Measurements from ENCODE around the gene POLDIP3.

The POLDIP3 gene

DNA sequence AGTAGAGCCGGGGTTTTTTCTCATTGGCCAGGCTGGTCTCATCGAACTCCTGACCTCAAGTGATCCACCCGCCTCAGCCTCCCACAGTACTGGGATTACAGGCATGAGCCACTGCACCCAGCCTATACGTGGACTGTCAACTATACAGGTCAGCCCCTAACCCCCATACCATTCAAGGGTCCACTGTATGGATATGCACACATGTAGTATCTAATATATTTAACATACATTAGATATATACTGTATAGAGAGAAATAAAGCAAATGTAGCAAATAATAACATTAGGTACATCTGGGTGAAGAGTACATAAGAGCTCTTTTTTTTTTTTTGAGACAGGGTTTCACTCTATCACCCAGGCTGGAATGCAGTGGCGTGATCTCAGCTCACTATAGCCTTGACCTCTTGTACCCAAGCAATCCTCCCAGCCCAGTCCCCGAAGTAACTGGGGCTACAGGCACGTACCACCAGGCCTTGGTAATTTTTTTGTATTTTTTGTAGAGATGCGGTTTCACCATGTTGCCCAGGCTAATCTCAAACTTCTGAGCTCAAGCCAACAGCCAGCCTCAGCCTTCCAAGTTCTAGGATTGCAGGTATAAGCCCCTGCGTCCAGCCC lies 27.2 kb upstream of the POLDIP3 start:
- no peak for DNase-seq

DNA sequence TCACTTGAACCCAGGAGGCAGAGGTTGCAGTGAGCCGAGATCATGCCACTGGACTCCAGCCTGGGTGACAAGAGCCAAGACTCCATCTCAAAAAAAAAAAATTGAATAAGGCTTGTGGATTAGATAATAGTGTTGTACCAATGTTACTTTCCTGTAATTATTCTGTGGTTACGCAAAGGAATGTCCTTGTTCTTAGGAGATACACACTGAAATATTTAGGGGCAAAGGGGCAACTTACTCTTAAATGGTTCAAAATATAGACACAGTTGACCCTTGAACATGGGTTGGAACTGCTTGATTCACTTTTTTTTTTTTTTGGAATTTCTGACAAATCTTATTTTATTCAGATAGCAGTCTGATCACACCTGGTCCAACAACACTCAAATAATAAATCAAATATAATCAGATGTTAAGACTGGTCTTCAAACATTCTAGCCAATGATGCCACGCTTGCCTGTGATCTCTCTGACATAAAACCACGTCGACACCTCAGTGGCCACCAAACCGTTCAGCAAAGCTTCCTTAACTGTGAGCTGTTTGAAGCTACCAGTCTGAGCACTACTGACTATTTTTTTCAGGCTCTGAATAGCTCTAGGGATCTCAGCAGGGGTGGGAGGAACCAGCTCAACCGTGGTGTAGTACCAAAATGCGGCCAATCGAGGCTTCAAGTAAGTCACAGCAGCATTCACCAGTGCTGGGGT lies 25.0 kb upstream of the POLDIP3 start:
- no peak for DNase-seq

DNA sequence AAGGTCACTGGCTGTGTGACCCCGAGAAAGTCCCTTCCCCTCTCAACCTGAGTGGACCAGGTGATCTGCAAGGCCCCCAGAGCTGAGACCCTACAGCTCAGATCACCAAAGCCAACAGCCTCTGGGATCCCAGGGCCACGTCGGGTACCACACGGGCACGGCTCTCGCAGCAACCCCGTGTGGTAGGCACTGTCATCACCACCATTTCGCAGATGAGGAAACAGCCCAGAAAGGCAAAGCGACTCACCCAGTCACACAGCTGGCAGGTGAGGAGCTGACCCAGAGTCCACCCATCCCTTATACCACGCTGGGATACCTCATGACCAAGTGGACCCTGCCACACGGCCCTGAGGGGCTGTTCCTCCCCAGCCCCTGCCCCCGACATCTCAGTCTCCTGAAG lies 22.9 kb upstream of the POLDIP3 start:
- DNase-seq = no peak

DNA sequence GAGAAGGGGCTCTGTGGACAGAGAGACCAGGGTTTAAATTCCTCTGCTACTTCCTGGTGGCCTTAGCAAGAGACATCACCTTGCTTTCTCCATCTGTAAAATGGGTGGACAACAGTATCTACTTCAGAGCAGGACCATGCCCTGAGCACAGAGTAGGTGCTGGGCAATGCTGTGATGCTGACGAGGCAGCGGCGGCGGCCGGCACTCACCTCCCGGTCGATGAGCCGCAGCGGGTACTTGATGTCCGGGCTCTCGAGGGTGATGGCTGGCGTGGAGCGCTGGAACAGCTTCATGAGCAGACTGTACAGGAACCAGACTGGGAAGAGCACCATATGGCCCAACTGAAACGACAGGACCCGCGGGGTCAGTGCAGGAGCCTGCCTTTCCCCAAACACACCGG lies 21.8 kb upstream of the POLDIP3 start:
- DNase-seq = no peak

DNA sequence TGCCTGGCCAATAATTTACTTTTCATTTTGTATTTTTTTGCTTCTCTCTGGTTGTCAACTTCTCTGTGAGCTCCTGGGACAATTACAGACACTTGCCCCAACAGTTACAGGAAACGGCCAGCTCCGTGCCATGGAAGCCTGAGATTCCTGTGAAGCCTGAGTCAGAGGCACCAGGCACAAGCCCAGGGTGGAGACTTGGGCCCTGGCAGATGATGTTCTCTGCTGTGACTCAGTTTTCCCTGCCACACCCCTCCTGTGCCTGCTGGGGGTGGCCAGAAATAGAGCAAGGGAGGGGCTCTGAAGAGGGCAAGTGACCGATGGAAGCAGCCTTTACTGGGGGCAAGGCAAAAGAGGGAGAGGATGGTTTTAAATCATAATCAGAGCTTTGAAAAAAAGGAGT lies 20.8 kb upstream of the POLDIP3 start:
- no peak for DNase-seq

DNA sequence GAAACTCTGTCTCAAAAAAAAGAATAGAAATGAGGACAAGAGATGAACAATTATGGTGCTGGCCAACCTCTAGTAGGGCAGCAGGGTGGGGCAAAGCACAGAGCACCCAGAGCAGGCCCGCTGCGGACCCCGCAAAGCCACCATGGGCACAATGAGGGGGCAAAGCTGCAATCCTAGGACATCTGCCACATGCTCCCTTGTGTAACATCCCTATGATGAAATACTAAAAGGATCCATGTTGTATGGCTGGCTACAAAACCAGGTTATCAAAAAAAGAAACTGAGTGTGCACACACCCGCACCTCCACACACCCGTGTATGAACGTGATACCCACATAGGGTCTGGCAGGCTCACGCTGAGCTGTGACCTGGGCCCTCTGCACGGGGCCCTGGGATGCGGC lies 18.3 kb upstream of the POLDIP3 start:
- DNase-seq = no peak

DNA sequence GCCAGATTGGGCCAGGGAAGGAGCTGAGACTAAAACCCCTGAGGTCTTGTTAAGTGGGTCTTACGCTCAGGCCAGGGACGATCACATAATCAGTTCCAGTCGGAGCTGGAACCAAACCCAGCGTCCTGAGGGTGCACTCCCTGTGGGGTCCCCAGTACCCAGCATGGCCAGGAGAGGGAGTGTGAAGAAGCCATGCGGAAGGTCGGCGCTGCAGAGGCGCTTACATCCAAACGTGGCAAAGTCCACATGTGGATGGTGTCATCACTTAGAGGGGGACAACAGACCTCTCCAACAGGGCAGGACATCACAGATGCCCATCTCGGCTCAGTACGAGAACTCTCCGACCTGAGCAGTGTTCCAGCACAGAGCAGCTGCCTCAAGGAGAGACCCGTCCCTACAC lies 17.4 kb upstream of the POLDIP3 start:
- no peak for DNase-seq

DNA sequence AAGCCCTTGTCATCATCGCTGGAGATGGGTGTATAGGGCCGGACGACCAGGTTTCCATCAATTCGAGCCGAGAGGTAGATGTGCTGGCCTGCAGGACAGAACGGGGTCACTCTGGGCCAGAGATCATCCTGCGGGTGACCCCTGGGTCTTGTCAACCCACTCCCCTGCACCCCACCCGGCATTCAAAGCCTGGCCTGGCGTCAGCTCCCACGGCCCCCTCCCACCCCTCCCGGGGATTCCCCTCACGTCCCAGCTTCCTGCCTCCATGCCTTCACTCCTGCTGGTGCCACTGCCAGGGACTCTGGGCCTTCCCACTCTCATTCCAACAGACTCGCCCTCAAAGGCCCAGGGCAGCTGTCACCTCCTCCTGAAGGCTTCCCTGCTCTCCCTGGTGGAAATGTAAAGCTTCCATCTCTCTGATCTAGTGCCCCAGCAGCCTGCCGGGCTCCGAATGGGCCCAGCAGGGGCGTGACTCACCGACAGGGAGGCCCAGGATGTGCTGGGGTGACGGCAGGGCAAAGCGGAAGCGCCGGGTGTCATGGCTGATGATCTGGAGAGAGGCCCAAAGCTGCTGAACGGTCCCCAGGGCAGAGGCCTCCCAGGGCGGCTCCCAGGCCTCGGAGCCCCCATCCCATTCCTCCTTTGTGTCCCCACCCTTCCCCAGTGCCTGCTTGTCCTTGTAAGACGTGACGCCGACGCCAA lies 16.4 kb upstream of the POLDIP3 start:
- no peak for DNase-seq

DNA sequence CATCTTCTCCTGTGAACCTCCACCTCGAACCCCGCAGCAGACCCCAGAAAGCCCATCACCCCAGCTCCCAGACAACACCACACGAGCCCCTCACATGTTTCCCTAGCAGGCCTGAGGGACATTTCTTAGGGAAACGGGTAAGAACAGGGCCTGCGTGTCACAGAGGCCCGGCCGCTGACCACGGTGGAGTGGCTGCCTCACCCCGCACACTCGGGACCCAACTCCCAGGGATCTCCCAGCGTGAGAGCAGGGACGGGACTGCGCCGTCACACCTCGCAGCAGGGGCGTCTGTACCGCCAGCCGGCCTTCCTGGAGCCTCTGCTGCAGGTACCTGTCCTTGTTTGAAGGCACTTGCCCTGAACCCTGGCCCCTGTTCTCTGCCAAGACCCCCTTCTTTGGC lies 15.5 kb upstream of the POLDIP3 start:
- DNase-seq = no peak

DNA sequence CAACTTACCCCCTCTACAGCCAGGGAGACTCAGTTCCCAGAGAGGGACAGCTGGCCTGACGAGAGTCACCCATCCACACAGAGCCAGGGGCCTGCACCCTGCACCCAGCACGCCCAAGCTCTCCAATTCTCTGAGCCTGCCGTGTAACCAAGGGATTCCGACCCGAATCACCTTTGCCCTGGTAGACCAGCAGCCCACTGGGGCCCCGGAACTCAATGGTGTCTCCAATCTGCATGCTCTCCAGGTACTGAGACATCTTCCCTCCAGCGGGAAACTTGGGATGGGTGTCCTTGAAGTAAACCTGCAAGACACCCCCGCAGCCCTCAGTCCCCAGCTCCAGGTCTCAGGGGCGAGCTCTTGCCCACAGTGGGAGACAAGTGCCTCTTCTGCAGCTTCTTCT lies 13.3 kb upstream of the POLDIP3 start:
- DNase-seq = no peak

DNA sequence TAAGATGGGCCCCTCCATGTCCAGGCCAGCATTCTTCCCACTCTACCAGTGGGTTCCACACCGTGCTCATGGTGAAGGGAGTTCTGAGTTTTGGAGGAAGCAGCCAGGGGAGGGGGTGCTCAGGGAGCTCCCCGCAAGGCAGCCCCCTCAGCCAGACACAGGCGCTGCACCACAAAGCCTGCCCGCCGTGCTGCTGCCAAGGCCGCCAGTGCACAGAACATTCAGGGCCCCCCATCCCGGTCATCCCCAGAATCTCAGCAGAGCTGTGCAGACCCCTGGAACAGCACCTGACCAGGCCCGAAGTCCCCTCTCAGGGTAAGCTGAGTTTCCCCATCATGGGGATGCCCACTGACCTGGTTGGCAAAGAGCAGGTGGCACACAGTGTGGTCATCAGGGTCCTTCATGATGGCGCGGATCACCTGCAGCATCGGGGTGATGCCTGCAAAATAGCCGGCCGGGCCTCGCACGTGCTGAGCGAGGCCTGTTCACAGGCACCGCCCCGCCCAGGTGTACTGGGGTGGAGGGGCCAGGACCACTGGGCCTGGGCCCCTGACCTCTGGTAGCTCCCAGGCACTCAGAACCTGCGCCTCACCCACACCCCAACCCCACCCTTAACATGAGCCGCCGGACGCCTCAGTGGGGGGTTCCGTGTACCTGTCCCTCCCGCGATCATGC lies 12.4 kb upstream of the POLDIP3 start:
- DNase-seq = no peak

DNA sequence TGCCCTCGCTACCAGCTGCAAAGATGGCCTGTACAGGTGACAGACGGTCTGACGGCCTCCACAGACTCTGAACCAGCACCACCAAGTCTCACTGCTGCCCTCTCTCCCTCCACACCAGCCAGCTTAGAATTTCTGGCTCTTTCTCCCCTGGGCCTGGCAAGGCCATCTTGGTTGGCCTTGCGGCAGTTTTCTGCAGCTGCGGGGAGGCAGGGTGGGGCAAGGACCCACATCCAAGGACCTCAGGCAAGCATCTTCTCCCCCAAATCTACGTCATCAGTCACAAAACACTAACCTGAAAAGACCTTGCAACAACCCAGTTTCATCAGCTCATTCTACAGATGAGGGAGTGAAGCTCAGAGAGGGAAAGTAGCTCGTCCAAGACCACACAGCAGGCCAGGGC lies 11.7 kb upstream of the POLDIP3 start:
- DNase-seq = no peak

DNA sequence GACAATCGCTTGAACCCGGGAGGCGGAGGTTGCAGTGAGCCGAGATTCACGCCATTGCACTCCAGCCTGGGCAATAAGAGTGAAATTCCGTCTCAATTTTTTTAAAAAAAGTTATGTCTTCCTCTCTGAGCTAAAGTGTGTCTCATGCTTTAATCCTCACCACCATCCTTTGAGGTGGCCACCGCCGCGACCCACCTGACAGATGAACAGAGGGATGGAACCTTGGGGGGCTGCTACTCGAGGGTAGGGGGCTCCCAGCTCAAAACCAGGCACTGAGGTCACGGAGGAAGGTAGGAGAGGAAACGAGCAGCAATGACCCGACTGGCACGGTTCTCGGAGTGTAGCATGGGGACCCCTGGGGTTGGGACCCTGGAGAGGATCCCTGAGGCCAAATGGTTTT lies 10.7 kb upstream of the POLDIP3 start:
- no peak for DNase-seq

DNA sequence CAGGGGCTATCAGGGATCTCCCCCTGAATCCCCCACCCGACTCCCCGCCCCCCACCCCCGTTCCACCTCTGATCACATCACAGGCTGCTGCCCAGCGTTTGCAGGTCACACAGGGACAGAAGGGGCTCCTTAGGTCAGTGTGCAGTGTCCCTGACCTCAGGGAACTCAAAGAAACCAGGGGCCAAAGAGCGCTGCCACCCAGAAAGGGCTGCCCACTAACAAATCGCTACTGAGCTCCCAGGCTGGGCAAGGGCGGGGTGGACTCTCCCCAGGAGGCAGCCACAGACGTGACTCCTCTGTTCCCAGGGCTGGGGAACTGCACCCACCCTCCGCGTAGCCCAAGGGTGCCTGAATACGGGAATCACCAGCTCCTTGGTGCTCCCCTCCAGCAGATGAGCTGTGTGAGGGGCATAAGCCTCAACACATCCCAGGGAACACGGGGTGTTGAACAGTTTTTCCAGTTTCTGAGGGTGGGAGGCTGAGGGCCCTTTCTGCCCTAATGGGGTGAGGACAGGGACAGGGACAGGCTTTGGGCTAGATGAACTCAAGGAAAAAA lies 9.9 kb upstream of the POLDIP3 start:
- DNase-seq = no peak

DNA sequence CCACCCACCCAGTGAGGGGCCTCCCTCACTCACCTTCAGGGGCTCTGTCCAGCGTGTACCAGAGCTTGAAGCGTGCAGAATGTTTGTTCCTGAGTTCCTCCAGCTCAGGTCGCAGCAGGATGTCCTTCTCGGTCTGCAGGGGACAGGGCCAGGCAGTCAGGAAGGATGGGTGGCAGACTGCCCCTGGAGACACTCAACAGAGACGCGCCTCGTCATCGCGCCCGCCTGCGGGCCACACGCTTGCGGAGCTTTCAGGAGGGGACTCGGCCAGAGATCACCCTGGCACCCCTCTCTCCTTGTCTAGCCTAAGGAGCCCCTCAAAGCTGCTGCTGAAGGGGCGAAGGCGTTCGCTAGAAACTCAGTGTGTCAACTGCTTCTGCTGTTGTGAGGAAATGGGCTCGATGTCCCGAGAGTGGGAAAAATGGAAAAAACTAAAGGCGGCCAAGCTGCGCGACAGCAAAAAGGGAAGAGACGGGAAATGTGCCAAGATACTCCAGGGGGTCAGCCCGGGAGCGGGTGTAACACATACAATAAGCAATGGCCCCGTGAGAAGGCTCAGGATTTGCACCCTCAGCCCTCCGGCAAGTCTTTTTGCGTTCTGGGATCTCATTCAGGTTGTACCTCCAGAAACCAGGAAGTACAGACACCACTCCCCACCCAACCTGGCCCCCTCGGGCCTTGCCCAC lies 9.2 kb upstream of the POLDIP3 start:
- no peak for DNase-seq

DNA sequence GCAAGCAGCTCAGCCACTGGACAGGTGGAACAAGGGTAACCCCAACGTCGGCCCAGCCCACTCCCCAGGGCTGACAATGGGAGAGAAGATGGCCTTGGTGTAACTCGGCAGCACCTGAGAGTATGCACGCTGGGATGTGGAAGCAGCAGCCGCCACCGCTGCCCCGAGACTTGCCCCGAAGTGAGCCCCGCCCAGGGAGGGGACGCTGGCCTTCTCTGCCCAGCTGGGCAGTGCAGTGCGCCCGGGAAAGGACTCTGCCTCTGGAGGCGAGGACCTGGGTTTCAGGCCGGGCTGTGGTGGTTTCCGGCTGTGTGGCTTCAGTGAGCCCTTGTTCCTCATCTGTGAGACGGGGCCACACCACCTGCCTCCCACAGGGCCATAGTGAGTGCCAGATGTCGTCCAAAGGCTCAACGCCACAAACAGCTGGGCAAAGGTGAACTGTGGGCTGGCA lies 8.6 kb upstream of the POLDIP3 start:
- DNase-seq = no peak

DNA sequence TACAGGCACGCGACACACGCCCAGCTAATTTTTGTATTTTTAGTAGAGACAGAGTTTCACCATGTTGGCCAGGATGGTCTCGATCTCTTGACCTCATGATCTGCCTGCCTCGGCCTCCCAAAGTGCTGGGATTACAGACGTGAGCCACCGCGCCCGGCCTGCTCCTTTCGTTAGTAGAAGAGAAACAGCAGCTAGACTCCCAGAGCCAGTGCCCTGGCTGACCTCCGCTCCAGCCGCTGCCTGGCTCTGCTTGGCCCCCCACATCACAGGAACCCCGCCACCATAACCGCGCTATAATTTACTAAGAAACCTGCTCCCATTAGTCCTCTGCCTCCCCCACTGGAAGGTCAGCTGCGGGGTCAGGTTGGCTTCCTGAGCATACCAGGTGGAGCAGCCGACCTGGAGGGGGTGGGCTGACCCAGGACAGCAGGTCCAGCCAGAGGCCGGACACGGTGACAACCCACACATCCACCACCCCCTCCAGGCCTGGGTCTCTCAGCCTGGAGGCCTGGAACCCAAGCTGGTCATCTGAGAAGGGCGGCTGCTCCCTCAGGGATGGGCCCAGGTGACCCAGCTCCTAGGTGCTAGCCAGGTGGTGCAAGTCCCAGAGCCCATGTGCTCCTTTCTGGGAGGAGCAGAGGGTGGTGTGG lies 7.5 kb upstream of the POLDIP3 start:
- no peak for DNase-seq

DNA sequence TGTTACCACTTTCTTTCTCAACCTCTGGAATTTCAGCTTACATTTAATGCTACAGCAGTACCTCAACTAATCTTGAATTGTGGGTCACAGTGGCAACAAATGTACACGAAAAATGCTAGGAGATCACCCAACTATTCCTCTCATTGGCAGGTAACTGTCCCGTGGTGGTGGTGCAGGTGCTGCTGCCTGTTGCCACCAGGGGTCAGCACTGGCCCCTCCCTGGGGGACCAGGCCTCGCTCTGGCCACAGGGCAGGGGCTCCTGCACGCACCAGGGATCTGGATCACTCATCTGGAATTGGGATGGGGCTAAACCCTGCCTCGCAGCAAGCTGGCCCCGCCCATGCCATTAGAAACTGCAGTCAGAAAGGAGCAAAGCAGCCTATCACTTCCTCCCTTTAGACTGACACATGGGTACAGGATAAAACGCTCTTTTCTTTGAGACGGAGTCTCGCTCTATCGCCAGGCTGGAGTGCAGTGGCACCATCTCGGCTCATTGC lies 6.9 kb upstream of the POLDIP3 start:
- DNase-seq = peak; percentile 62

DNA sequence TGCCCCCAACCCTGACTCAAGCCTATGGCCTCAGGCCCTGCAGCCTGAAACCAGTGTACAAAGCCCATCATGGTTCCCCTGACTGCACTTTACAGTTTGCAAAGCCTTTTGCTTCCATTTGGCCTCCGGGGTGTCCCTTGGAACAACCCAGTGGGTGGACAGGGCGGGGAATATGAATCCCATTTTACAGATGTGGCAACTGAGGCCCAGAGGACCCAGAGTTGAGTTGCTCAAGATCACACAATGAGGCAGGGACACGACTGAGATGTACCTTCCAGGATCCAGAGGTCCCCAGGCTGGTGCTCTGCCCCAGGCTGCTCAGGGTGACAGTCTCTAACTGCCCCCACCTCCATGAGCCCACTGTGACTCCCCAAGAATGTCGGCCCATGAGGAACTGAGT lies 5.4 kb upstream of the POLDIP3 start:
- DNase-seq = no peak

DNA sequence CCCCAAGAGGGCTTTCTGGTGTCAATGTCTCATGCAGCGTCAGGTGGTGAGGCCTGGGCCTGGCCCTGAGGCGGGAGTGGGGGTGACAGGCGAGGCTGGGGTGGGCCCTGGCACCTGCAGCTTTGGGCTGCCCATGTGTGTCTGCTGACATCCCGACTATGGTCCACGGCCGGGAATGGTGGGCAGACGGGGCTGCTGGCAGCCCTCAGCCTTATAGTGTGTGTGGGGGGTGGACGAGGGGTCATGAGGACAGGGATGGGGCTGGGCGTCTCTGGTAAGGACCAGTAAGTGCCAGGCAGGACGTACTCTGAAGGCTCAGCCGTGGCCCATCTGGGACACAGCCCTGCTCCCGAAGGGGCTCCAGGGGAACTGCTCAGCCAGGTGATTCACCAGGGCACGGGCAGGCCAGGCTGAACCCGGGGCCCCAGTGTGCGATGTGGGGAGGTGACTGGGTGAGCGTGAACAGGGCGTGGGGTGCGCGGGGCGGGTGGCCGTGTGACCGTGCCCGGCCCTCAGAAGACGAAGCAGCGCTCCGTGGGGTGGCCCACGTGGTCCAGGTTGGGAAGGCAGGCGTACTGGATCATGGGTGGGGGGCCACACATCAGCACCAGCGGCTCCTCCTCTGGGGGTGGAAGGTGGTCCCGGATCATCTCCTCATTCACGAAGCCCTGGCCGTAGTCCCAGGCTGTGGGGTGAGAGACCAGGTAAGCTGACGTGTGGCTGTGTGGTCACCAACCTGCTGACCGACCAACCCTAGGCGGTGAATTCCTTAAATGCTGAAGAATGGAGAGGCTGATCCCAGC lies 4.8 kb upstream of the POLDIP3 start:
- DNase-seq = no peak
